Endothelial cell of umbilical vein (primary cell): ENCODE results near the gene SIGLEC15. TPM values are rescaled to one million over a fixed set of nuclear protein-coding genes. Genes with fewer than 3 reads are reported as not detected.

Experiments
- BruUV-seq: library from RNA; stranded (reverse); fragments of 400-500 nt; replicated peaks from 2 replicates; lab custom pipeline; 2021; lab: Mats Ljungman, UMichigan
- CTCF ChIA-PET: fragments of 300-600, 350-600 bp; sonication (Branson Sonifier 250); formaldehyde crosslinking; loops from one replicate; lab custom pipeline; 2021; ENCODE audit warnings: antibody characterized with exemption, inconsistent platforms; lab: Charles Lee
- POLR2A ChIA-PET: fragments of 300-600, 350-600 bp; sonication (Branson Sonifier 250); formaldehyde crosslinking; loops from one replicate; lab custom pipeline; 2021; ENCODE audit warnings: antibody characterized with exemption, inconsistent platforms; lab: Charles Lee
- DNase-seq: peaks from one replicate; pipeline ENCODE4 v3.0.0-alpha.2; 2011; ENCODE audit warnings: low read depth, low spot score
- FAIRE-seq: peaks from 2 replicates; lab custom pipeline; 2011; peaks lifted over from hg19 to GRCh38; lab: Jason Lieb, UNC
- H2AFZ ChIP-seq: 2 replicates; pipeline ENCODE4 v1.6.0; 2012; ENCODE audit warnings: low read depth, low read length, control low read depth, inconsistent platforms
- H3K27ac ChIP-seq: 2 replicates; pipeline ENCODE4 v1.5.1; 2011; ENCODE audit warnings: low read depth, mild to moderate bottlenecking, control low read depth, low read length, moderate library complexity; ENCODE audit not compliant: insufficient read depth
- H3K27me3 ChIP-seq, 2 experiments: 2 replicates each; pipeline versions ENCODE4 v1.6.0 to v1.6.1; 2011; ENCODE audit warnings: low read length in 2 of 2, mixed read lengths in 1 of 2; ENCODE audit not compliant: control insufficient read depth in 2 of 2, insufficient read depth in 2 of 2
- H3K36me3 ChIP-seq, 2 experiments: 2 replicates in 1 of 2; 3 replicates in 1 of 2; pipeline ENCODE4 v1.5.1; 2011; ENCODE audit warnings: low read length in 2 of 2, mild to moderate bottlenecking in 1 of 2, moderate library complexity in 1 of 2; ENCODE audit not compliant: control insufficient read depth in 2 of 2, insufficient read depth in 2 of 2; ENCODE audit errors: extremely low read depth in 1 of 2
- H3K4me1 ChIP-seq: 3 replicates; pipeline ENCODE4 v1.5.1; 2011; ENCODE audit warnings: mild to moderate bottlenecking, low read length; ENCODE audit not compliant: control insufficient read depth, insufficient read depth; ENCODE audit errors: extremely low read depth
- H3K4me2 ChIP-seq: 2 replicates; pipeline ENCODE4 v1.6.1; 2011; ENCODE audit warnings: low read length, control low read depth, mixed read lengths; ENCODE audit not compliant: insufficient read depth
- H3K4me3 ChIP-seq, 3 experiments: fragments of 200-600 bp in 1 of 3; sonication (generic), shearing (Covaris generic) in 1 of 3; replicated peaks in 1 of 3; 2 replicates each; pipeline ENCODE4 v1.5.1; 2011 to 2016; ENCODE audit warnings: control low read depth in 3 of 3, low read length in 3 of 3, mild to moderate bottlenecking in 2 of 3, inconsistent platforms in 1 of 3, low read depth in 1 of 3, moderate library complexity in 1 of 3; ENCODE audit not compliant: insufficient read depth in 1 of 3
- H3K79me2 ChIP-seq: 2 replicates; pipeline ENCODE4 v1.6.0; 2012; ENCODE audit warnings: low read length, inconsistent platforms; ENCODE audit not compliant: control insufficient read depth, insufficient read depth
- H3K9ac ChIP-seq: replicated peaks from 2 replicates; pipeline ENCODE3; 2011; ENCODE audit warnings: low read length, control low read depth; ENCODE audit not compliant: insufficient read depth; ENCODE audit errors: extremely low read depth
- H3K9me1 ChIP-seq: replicated peaks from 3 replicates; pipeline ENCODE4 v1.6.0; 2011; ENCODE audit warnings: mild to moderate bottlenecking, low read length; ENCODE audit not compliant: control insufficient read depth, insufficient read depth; ENCODE audit errors: extremely low read depth
- H3K9me3 ChIP-seq: replicated peaks from 2 replicates; pipeline ENCODE4 v1.5.1; 2012; ENCODE audit warnings: low read length, inconsistent platforms; ENCODE audit not compliant: control insufficient read depth, insufficient read depth
- H4K20me1 ChIP-seq: replicated peaks from 2 replicates; pipeline ENCODE3; 2011; ENCODE audit warnings: mild to moderate bottlenecking, low read length; ENCODE audit not compliant: control insufficient read depth, insufficient read depth; ENCODE audit errors: extremely low read depth
- EZH2 ChIP-seq: IDR thresholded peaks from 2 replicates; pipeline ENCODE4 v1.6.1; 2012; ENCODE audit warnings: borderline replicate concordance, low read depth, mild to moderate bottlenecking, moderate library complexity, low read length, inconsistent platforms; ENCODE audit not compliant: severe bottlenecking
- FOS ChIP-seq: IDR thresholded peaks from 2 replicates; pipeline ENCODE4 v1.6.1; 2011; ENCODE audit warnings: mild to moderate bottlenecking, low read length, moderate library complexity, borderline replicate concordance; ENCODE audit not compliant: insufficient read depth
- GATA2 ChIP-seq: IDR thresholded peaks from 2 replicates; pipeline ENCODE4 v1.7.0; 2011; ENCODE audit warnings: low read depth, mild to moderate bottlenecking, moderate library complexity, mixed read lengths, low read length; ENCODE audit not compliant: insufficient read length, insufficient read depth
- JUN ChIP-seq: IDR thresholded peaks from 2 replicates; pipeline ENCODE4 v1.6.1; 2011; ENCODE audit warnings: borderline replicate concordance, low read depth; ENCODE audit not compliant: insufficient read length, insufficient read depth
- MAX ChIP-seq: IDR thresholded peaks from 2 replicates; pipeline ENCODE4 v1.6.1; 2011; ENCODE audit not compliant: insufficient read depth, insufficient read length
- MYC ChIP-seq: IDR thresholded peaks from one replicate; pipeline ENCODE4 v1.6.1; 2011; ENCODE audit warnings: mild to moderate bottlenecking, low read depth, low read length
- POLR2A ChIP-seq: IDR thresholded peaks from 2 replicates; pipeline ENCODE4 v1.6.1; 2012; ENCODE audit warnings: low read depth, mild to moderate bottlenecking, control low read depth, low read length
- POLR2AphosphoS5 ChIP-seq: IDR thresholded peaks from 2 replicates; pipeline ENCODE4 v1.6.1; 2012; ENCODE audit warnings: low read depth, mild to moderate bottlenecking, control low read depth, low read length, moderate library complexity; ENCODE audit not compliant: insufficient read depth
- dilution Hi-C: fragments of 300-500 bp; cut with MboI; formaldehyde crosslinking; loops from one replicate; pipeline ENCODE4 v1.15.0; 2019; ENCODE audit warnings: low sequenced_read_pairs; ENCODE audit not compliant: extremely low pct_ligation_motif_present
- intact Hi-C: fragments of 100-400 bp; cut with micrococcal nuclease; formaldehyde crosslinking; loops from one replicate; pipeline ENCODE4 v1.10.0; 2022
- polyA plus RNA-seq, 4 experiments: library from polyadenylated mRNA; depleted of rRNA in 3 of 4; stranded (reverse) in 3 of 4; unstranded in 1 of 4; fragments of >200 nt; gene quantifications; 2 replicates each; pipeline versions ENCODE4 v1.2.1 to v1.2.3, GENCODE V29; 2011 to 2012; ENCODE audit warnings: missing spikeins in 1 of 4
- total RNA-seq: library from RNA; stranded (reverse); gene quantifications from 2 replicates; pipeline ENCODE4 v1.2.3, GENCODE V29; 2021
- TF ChIP-seq, protein P1 (sequence below), 2 donors: IDR thresholded peaks; 1 replicate in 1 of 2; 2 replicates in 1 of 2; pipeline ENCODE4 v1.5.1; 2011; ENCODE audit warnings: low read length in 2 of 2, mild to moderate bottlenecking in 2 of 2, moderate library complexity in 2 of 2, control low read depth in 1 of 2, inconsistent platforms in 1 of 2, low read depth in 1 of 2; ENCODE audit not compliant: insufficient read depth in 1 of 2; ENCODE audit errors: extremely low read depth in 1 of 2

SIGLEC15 gene
- total and polyA plus RNA-seq, 2 donors (not counting 3 experiments of a cell fraction or from before 2014, with no cell fraction given), result not detected

DNA sequence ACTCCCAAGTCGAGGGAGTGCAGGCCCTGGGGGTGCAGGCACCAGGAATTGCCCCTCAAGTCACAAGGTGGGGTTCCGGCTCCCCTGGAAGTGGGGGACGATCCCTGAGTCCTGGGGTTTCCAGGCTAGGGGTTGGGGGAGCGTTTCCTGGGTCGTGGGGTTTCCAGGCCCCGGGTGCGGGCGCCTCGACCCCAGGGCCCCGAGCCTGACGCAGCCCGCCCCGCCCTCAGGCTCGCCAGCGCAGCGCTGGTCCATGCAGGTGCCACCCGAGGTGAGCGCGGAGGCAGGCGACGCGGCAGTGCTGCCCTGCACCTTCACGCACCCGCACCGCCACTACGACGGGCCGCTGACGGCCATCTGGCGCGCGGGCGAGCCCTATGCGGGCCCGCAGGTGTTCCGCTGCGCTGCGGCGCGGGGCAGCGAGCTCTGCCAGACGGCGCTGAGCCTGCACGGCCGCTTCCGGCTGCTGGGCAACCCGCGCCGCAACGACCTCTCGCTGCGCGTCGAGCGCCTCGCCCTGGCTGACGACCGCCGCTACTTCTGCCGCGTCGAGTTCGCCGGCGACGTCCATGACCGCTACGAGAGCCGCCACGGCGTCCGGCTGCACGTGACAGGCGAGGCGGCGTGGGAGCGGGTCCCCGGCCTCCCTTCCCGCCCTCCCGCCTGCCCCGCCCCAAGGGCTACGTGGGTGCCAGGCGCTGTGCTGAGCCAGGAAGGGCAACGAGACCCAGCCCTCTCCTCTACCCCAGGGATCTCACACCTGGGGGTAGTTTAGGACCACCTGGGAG is 12.0 kb downstream of the SIGLEC15 start:
- intact Hi-C loops (loop anchor here (2.0 kb wide), 2 partner anchors 35 to 81 kb away; no protein-coding TSS in a partner anchor), dilution Hi-C loops (no loop called here)
- Histone ChIP-seq H4K20me1 (no peaks in the 10 kb centered on the region), H3K9me1 (no peaks in the 10 kb centered on the region), H3K9ac (no peak overlapping the region), H3K27ac (no peak overlapping the region), H3K9me3 (no peaks in the 10 kb centered on the region), H2AFZ (peak overlapping the region; percentile 82), H3K36me3 (no peaks in the 10 kb centered on the region), H3K4me2 (no peak overlapping the region), H3K4me3 (no peak overlapping the region), H3K4me1 (peaks cover 4% of the 10 kb centered on the region), H3K79me2 (no peaks in the 10 kb centered on the region), H3K27me3 (peaks cover 29 to 48% of the 10 kb centered on the region in 2 experiments)
- ChIA-PET POLR2A (no interaction called here), CTCF (interaction anchor here (0.7 to 8.1 kb wide), 9 partner anchors 35 to 113 kb away, joined by 3 to 307 read pairs (median 4); partner anchors contain the start of gene SLC14A1)
- FAIRE-seq (peak; percentile 42), DNase-seq (peak; percentile 64)
- no TSS peak for BruUV-seq
- TF ChIP-seq MYC, result no peak
- no peak for TF ChIP-seq FOS
- no peak for TF ChIP-seq POLR2A
- TF ChIP-seq GATA2, result no peak
- no peak for TF ChIP-seq EZH2
- no peak for TF ChIP-seq POLR2AphosphoS5
- TF ChIP-seq, protein P1, sequence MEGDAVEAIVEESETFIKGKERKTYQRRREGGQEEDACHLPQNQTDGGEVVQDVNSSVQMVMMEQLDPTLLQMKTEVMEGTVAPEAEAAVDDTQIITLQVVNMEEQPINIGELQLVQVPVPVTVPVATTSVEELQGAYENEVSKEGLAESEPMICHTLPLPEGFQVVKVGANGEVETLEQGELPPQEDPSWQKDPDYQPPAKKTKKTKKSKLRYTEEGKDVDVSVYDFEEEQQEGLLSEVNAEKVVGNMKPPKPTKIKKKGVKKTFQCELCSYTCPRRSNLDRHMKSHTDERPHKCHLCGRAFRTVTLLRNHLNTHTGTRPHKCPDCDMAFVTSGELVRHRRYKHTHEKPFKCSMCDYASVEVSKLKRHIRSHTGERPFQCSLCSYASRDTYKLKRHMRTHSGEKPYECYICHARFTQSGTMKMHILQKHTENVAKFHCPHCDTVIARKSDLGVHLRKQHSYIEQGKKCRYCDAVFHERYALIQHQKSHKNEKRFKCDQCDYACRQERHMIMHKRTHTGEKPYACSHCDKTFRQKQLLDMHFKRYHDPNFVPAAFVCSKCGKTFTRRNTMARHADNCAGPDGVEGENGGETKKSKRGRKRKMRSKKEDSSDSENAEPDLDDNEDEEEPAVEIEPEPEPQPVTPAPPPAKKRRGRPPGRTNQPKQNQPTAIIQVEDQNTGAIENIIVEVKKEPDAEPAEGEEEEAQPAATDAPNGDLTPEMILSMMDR (IDR thresholded peaks at IDR 0.05; ENCODE audit: extremely low read depth in 1 of 2, insufficient read depth in 1 of 2, low read depth in 1 of 2, low read length in 2 of 2), result peak; percentile 37 to 52
- TF ChIP-seq MAX, result peak; percentile 80
- TF ChIP-seq JUN, result no peak
